NOMO-1 treated with dmso at 0.1 percent for 144 hours (cell line): ENCODE results near the gene HPS3.

ENCODE experiments used
- DNase-seq: peaks from one replicate; lab custom pipeline; 2025; ENCODE audit not compliant: unreplicated experiment; lab: John Stamatoyannopoulos, UW

HPS3 gene

GRCh38 chr3:149119466-149119865, 10.0 kb upstream of the HPS3 start:
- DNase-seq: no peak

- DNase-seq: peak; percentile 21
Measured at GRCh38 chr3:149120051-149120972, 9.1 kb upstream of the HPS3 start.

- DNase-seq: no peak
Measured at GRCh38 chr3:149122721-149123578, 6.5 kb upstream of the HPS3 start.

GRCh38 chr3:149128821-149129220, 617 bp upstream of the HPS3 start:
- no peak for DNase-seq

GRCh38 chr3:149131589-149131988, 2.2 kb downstream of the HPS3 start:
- DNase-seq: no peak

GRCh38 chr3:149134575-149134974, 5.1 kb downstream of the HPS3 start:
- DNase-seq: no peak

GRCh38 chr3:149142682-149143081, 13.2 kb downstream of the HPS3 start:
- DNase-seq: no peak

GRCh38 chr3:149145356-149145755, 15.9 kb downstream of the HPS3 start:
- DNase-seq: peak; percentile 25

GRCh38 chr3:149145974-149146373, 16.5 kb downstream of the HPS3 start:
- peak; percentile 96 for DNase-seq

- no peak for DNase-seq
Measured at GRCh38 chr3:149150436-149150835, 21.0 kb downstream of the HPS3 start.

GRCh38 chr3:149151843-149152242, 22.4 kb downstream of the HPS3 start:
- DNase-seq: peak; percentile 71

GRCh38 chr3:149152420-149152819, 23.0 kb downstream of the HPS3 start:
- DNase-seq: peak; percentile 46

GRCh38 chr3:149153402-149153801, 24.0 kb downstream of the HPS3 start:
- no peak for DNase-seq

GRCh38 chr3:149160754-149161300, 31.4 kb downstream of the HPS3 start:
- no peak for DNase-seq

GRCh38 chr3:149162007-149162406, 32.6 kb downstream of the HPS3 start:
- no peak for DNase-seq

- peak; percentile 12 for DNase-seq
Measured at GRCh38 chr3:149163066-149163465, 33.6 kb downstream of the HPS3 start.

GRCh38 chr3:149167898-149168297, 38.5 kb downstream of the HPS3 start:
- no peak for DNase-seq

GRCh38 chr3:149170672-149171071, 41.2 kb downstream of the HPS3 start:
- no peak for DNase-seq

- DNase-seq: no peak
Measured at GRCh38 chr3:149174901-149175300, 45.5 kb downstream of the HPS3 start.

- no peak for DNase-seq
Measured at GRCh38 chr3:149177122-149177521, 47.7 kb downstream of the HPS3 start.

GRCh38 chr3:149179220-149179619, 49.8 kb downstream of the HPS3 start:
- no peak for DNase-seq
